DND-41 (cell line): Measurements from ENCODE around the gene REC114.

Experiments used
- CTCF ChIP-seq: IDR thresholded peaks from 2 replicates; pipeline ENCODE4 v1.5.1; 2012; ENCODE audit warnings: borderline replicate concordance, low read length, moderate library complexity, mild to moderate bottlenecking; ENCODE audit not compliant: poor library complexity, severe bottlenecking; ENCODE audit errors: extremely low read depth
- EZH2 ChIP-seq: IDR thresholded peaks from 3 replicates; pipeline ENCODE4 v1.6.1; 2012; ENCODE audit warnings: borderline replicate concordance, low read depth, mild to moderate bottlenecking, moderate library complexity, low read length, inconsistent platforms; ENCODE audit not compliant: severe bottlenecking

GRCh38 chr15:73560501-73561117 is 117.6 kb downstream of the REC114 start:
- peak; percentile 36 for TF ChIP-seq CTCF
- TF ChIP-seq EZH2 = no peak
